Activated B cell treated with CpG ODN at 0.5 μM for 24 hours (primary cell): Measurements from ENCODE around the gene TPM4. TPM values are rescaled to one million over a fixed set of nuclear protein-coding genes. Genes with fewer than 3 reads are reported as not detected.

ENCODE experiments used
- ATAC-seq: fragments of 200-7000 bp; cut with Tn5 transposase; one replicate; pipeline ENCODE4 v1.10.0; 2021; ENCODE audit warnings: low read depth, mild to moderate bottlenecking, moderate library complexity
- CTCF ChIA-PET: fragments of 350-600 bp; sonication (Branson Sonifier 250); formaldehyde crosslinking; loops from one replicate; lab custom pipeline; 2021; ENCODE audit warnings: antibody characterized with exemption; lab: Charles Lee
- POLR2A ChIA-PET: fragments of 350-600 bp; sonication (Branson Sonifier 250); formaldehyde crosslinking; loops from one replicate; lab custom pipeline; 2021; ENCODE audit warnings: antibody characterized with exemption; lab: Charles Lee
- DNase-seq: peaks from one replicate; pipeline ENCODE4 v3.0.0; 2022
- H3K27ac Mint-ChIP-seq: one replicate; pipeline ENCODE4 v1.8.0; 2020; ENCODE audit warnings: mixed read lengths
- H3K27me3 Mint-ChIP-seq: one replicate; pipeline ENCODE4 v1.8.0; 2021; ENCODE audit warnings: mixed read lengths
- H3K36me3 Mint-ChIP-seq: one replicate; pipeline ENCODE4 v1.8.0; 2021; ENCODE audit warnings: low read depth, mixed read lengths
- H3K4me1 Mint-ChIP-seq: one replicate; pipeline ENCODE4 v1.8.0; 2021; ENCODE audit warnings: mixed read lengths
- H3K4me3 Mint-ChIP-seq: one replicate; pipeline ENCODE4 v1.8.0; 2020; ENCODE audit warnings: mild to moderate bottlenecking, mixed read lengths
- H3K9me3 Mint-ChIP-seq: one replicate; pipeline ENCODE4 v1.8.0; 2020; ENCODE audit warnings: mixed read lengths
- intact Hi-C: fragments of 100-400 bp; cut with micrococcal nuclease; formaldehyde crosslinking; loops from one replicate; pipeline ENCODE4 v1.15.1; 2024
- total RNA-seq: library from RNA; stranded (reverse); gene quantifications from 2 replicates; pipeline ENCODE4 v1.2.3, GENCODE V29; 2022
- TF ChIP-seq, protein P1 (sequence below): fragments of 200-600 bp; IDR thresholded peaks from one replicate; pipeline ENCODE4 v1.8.0; 2022; ENCODE audit warnings: antibody characterized with exemption, mild to moderate bottlenecking

The TPM4 gene
- total RNA-seq, 1 donor from 2014 or later, result 257 TPM

DNA sequence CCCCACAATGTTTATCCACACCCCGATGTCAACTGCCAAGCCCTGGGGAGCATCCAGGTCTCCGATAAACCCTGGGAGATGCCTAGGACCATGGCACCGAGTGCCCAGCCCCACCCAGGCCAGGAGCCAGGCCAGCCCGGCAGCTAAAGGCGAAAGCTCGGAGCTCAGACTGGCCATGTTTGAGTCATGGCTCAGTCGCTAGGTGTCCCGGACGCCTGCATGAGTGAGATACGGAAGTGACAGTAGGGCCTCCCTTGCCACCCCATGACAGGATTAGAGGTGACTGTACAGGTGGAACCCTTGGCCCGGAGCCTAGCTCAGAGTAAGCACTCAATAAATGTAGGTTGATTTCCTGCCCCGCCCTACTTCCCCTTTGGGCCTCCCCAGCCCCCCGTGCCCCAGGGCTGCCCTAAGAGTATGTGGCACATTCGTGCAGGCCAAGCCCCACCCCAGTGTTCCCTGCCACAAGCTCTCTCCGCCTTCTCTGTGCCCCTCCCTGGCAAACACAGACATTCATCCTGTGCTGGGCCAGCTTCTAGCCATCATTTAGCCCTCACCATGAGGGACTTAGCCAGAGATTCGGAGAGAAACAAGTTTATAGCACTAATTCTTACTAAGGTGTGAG lies 5.8 kb upstream of the TPM4 start:
- H3K4me3 Mint-ChIP-seq, result peak overlapping the region; percentile 67
- peaks cover 16% of the 10 kb centered on the region for H3K4me1 Mint-ChIP-seq
- TF ChIP-seq, protein P1, sequence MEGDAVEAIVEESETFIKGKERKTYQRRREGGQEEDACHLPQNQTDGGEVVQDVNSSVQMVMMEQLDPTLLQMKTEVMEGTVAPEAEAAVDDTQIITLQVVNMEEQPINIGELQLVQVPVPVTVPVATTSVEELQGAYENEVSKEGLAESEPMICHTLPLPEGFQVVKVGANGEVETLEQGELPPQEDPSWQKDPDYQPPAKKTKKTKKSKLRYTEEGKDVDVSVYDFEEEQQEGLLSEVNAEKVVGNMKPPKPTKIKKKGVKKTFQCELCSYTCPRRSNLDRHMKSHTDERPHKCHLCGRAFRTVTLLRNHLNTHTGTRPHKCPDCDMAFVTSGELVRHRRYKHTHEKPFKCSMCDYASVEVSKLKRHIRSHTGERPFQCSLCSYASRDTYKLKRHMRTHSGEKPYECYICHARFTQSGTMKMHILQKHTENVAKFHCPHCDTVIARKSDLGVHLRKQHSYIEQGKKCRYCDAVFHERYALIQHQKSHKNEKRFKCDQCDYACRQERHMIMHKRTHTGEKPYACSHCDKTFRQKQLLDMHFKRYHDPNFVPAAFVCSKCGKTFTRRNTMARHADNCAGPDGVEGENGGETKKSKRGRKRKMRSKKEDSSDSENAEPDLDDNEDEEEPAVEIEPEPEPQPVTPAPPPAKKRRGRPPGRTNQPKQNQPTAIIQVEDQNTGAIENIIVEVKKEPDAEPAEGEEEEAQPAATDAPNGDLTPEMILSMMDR, result no peak
- H3K27me3 Mint-ChIP-seq, result no peaks in the 10 kb centered on the region
- ChIA-PET POLR2A (interaction anchor here (0.5 to 2.3 kb wide), 24 partner anchors 9 to 606 kb away, joined by 3 to 37 read pairs (median 6); partner anchors contain the start of genes C19orf44, CALR3, FAM32A and HSH2D), CTCF (interaction anchor here (0.6 to 1.5 kb wide), 13 partner anchors 8 to 78 kb away, joined by 3 to 12 read pairs (median 4); partner anchors contain the start of gene RAB8A)
- no peaks in the 10 kb centered on the region for H3K36me3 Mint-ChIP-seq
- intact Hi-C loops, result loop anchor here (1.0 to 10.0 kb wide), 6 partner anchors 8 to 254 kb away; partner anchors contain the start of genes FAM32A, KLF2 and RAB8A
- ATAC-seq (peak; percentile 93), DNase-seq (peak; percentile 64)
- H3K27ac Mint-ChIP-seq, result no peak overlapping the region
- no peaks in the 10 kb centered on the region for H3K9me3 Mint-ChIP-seq

DNA sequence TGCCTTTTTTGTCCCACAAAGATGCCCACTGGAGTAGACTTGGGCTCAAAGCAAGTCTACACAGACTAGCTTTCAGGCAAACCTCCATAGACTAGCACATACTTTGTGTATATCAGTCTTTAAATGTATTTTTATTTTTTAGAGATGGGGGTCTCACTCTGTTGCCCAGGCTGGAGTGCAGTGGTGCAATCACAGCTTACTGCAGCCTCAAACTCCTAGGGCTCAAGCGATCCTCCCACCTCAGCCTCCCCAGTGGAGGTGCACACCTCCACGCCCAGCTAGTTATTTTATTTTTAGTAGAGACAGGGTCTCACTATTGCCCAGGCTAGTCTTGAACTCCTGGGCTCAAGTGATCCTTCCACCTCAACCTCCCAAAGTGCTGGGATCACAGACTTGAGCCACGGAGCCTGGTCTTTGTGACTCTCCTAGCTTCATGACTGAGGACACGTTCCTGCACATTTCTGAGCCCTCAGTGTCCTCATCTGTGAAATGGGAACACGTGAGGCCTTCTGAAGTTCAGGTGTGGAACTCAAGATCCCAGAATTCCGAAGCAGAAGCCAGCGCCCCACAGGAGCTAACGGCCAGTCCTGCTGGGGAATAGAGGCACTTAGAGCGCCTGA lies 5.1 kb upstream of the TPM4 start:
- H3K27me3 Mint-ChIP-seq, result no peaks in the 10 kb centered on the region
- ChIA-PET CTCF (interaction anchor here (1.0 to 1.5 kb wide), 10 partner anchors 8 to 49 kb away, joined by 3 to 12 read pairs (median 5); partner anchors contain the start of gene RAB8A), POLR2A (interaction anchor here (0.9 to 2.3 kb wide), 20 partner anchors 8 to 607 kb away, joined by 3 to 37 read pairs (median 8); partner anchors contain the start of genes C19orf44, CALR3, FAM32A and HSH2D)
- TF ChIP-seq, protein P1, result no peak
- no peaks in the 10 kb centered on the region for H3K9me3 Mint-ChIP-seq
- H3K4me1 Mint-ChIP-seq, result peaks cover 20% of the 10 kb centered on the region
- no peaks in the 10 kb centered on the region for H3K36me3 Mint-ChIP-seq
- intact Hi-C loops, result loop anchor here (2.0 to 10.0 kb wide), 3 partner anchors 70 to 254 kb away; partner anchors contain the start of gene KLF2
- no peak for DNase-seq
- no peak for ATAC-seq
- no peak overlapping the region for H3K27ac Mint-ChIP-seq
- no peak overlapping the region for H3K4me3 Mint-ChIP-seq

DNA sequence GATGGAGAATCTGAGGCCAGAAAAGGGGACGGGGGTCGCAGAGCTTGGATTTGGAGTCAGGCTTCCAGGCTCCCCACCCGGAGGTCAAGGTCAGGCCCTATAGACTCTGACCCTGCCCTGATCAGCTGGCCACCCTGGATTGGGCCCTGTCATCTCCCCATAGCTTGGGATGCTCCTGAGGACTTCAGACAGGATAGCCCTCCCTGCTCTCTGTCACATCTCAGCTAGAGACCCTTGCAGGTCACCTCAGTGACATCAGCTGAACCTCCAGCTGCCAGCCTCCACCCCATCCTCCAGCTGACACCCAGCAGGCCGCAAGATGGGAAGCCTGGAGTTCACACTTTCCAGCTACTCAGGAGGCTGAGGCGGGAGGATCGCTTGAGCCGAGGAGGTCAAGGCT lies 2.8 kb upstream of the TPM4 start:
- H3K9me3 Mint-ChIP-seq, result no peaks in the 10 kb centered on the region
- ChIA-PET POLR2A (interaction anchor here (0.6 to 8.1 kb wide), 7 partner anchors 12 to 763 kb away, joined by 3 to 110 read pairs (median 7); partner anchors contain the start of genes FAM32A and HSH2D), CTCF (interaction anchor here (1.0 to 3.0 kb wide), 3 partner anchors 10 to 108 kb away, joined by 4 to 9 read pairs (median 5); no protein-coding TSS in a partner anchor)
- ATAC-seq (no peak), DNase-seq (no peak)
- peaks cover 29% of the 10 kb centered on the region for H3K4me1 Mint-ChIP-seq
- TF ChIP-seq, protein P1, result no peak
- H3K36me3 Mint-ChIP-seq, result peaks cover 8% of the 10 kb centered on the region
- intact Hi-C loops, result loop anchor here (10.0 kb wide), 2 partner anchors 239 to 251 kb away; partner anchors contain the start of gene KLF2
- no peak overlapping the region for H3K4me3 Mint-ChIP-seq
- H3K27me3 Mint-ChIP-seq, result no peaks in the 10 kb centered on the region
- H3K27ac Mint-ChIP-seq, result peak overlapping the region; percentile 59

DNA sequence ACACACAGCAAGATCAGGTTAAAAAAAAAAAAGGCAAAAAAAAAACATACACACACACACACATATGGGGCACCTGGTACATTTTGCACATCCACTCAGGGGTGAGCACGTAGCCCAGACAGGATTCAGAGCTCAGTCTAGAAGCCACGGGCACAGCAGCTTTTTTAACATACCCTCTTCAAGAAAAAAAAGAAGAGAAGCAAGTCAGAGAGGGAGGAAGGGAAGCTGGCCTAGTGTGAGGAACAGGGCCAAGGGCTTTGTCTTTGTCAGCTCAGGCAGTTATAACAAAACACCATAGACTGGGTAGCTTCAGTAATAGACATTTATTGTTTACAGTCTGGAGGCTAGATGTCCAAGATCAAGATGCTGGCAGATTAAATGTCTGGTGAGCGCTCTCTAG lies 2.3 kb upstream of the TPM4 start:
- CTCF ChIA-PET, result interaction anchor here (1.0 to 3.0 kb wide), 3 partner anchors 10 to 108 kb away, joined by 4 to 9 read pairs (median 5); no protein-coding TSS in a partner anchor

More for the DNA sequence above, 2.3 kb upstream of the TPM4 start:
- intact Hi-C loops, result loop anchor here (10.0 kb wide), 2 partner anchors 239 to 251 kb away; partner anchors contain the start of gene KLF2
- Mint-ChIP-seq H3K9me3 (no peaks in the 10 kb centered on the region), H3K27ac (peak overlapping the region; percentile 59), H3K27me3 (no peaks in the 10 kb centered on the region), H3K4me3 (no peak overlapping the region), H3K36me3 (peaks cover 14% of the 10 kb centered on the region), H3K4me1 (peaks cover 34% of the 10 kb centered on the region)
- DNase-seq, result no peak
- POLR2A ChIA-PET, result interaction anchor here (0.6 to 8.1 kb wide), 11 partner anchors 11 to 1541 kb away, joined by 3 to 110 read pairs (median 6); partner anchors contain the start of genes FAM32A and HSH2D
- TF ChIP-seq, protein P1, result no peak
- no peak for ATAC-seq
